H1 (cell line): ENCODE data around the gene FZD4.

Source experiments
- EZH2 ChIP-seq: fragments of 200-600 bp; sonication (generic); IDR thresholded peaks from 2 replicates; pipeline ENCODE4 v1.7.1; 2012; ENCODE audit warnings: low read depth, mild to moderate bottlenecking, moderate library complexity, low read length, inconsistent platforms; ENCODE audit not compliant: severe bottlenecking
- POLR2A ChIP-seq, 2 experiments: IDR thresholded peaks; 1 replicate in 1 of 2; 2 replicates in 1 of 2; pipeline ENCODE4 v1.6.1; 2011; ENCODE audit warnings: low read depth in 2 of 2, low read length in 2 of 2, mild to moderate bottlenecking in 2 of 2; ENCODE audit errors: control extremely low read depth in 1 of 2
- POLR2AphosphoS5 ChIP-seq: IDR thresholded peaks from 2 replicates; pipeline ENCODE4 v1.6.1; 2011; ENCODE audit warnings: low read depth, low read length
- ZNF274 ChIP-seq: IDR thresholded peaks from 2 replicates; pipeline ENCODE4 v1.7.0; 2012; ENCODE audit warnings: low read length, borderline replicate concordance; ENCODE audit errors: extremely low read depth
- TF ChIP-seq, protein P1 (sequence below): IDR thresholded peaks from 2 replicates; pipeline ENCODE4 v1.6.1; 2012; ENCODE audit warnings: low read length, inconsistent platforms
- TF ChIP-seq, protein P2 (sequence below), 3 experiments: IDR thresholded peaks; 1 replicate in 2 of 3; 2 replicates in 1 of 3; pipeline versions ENCODE4 v1.5.1 to v1.6.1; 2011; ENCODE audit warnings: low read length in 3 of 3, mild to moderate bottlenecking in 3 of 3, inconsistent platforms in 2 of 3, low read depth in 1 of 3, moderate library complexity in 1 of 3; ENCODE audit not compliant: insufficient read depth in 1 of 3; ENCODE audit errors: control extremely low read depth in 1 of 3

DNA sequence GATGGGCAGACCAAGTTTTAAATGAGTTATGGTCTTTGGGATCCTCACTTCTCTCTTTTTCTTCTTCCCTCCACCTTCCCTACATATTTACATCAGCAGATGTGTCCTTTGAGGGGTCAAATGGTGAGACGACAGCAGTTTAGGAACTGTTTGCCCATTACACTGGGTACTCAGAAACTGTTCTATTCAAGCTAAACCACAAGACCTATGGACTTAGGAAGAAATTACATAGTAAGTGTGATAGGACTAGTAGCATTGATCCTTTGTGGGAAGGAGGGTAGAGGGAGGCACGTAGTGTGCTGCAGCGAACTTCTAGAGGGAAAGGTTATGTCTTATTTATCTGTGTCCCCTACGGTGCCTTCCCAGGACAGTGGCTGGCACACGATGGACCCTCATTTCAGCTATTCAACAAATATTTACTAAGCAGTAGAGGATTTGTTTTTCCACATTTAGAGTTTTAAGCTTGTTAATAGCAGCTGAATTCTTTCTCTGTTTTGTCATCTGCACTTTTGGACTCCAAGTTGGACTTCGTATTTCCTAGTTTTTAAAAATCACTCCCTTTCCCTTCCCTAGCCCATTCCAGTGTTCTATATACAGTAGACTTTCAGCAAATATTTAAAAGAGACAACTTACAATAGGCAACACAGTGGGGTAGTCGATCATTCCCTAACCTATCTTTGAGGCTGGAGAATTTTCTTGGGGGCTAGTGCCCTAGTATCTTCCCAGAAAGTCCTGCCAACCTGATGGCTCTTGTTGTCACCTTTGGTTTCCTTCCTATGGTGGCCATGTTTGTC lies 13.9 kb downstream of the FZD4 start:
- TF ChIP-seq, protein P1, sequence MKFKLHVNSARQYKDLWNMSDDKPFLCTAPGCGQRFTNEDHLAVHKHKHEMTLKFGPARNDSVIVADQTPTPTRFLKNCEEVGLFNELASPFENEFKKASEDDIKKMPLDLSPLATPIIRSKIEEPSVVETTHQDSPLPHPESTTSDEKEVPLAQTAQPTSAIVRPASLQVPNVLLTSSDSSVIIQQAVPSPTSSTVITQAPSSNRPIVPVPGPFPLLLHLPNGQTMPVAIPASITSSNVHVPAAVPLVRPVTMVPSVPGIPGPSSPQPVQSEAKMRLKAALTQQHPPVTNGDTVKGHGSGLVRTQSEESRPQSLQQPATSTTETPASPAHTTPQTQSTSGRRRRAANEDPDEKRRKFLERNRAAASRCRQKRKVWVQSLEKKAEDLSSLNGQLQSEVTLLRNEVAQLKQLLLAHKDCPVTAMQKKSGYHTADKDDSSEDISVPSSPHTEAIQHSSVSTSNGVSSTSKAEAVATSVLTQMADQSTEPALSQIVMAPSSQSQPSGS = no peak
- TF ChIP-seq EZH2 = no peak
- TF ChIP-seq POLR2A (IDR thresholded peaks at IDR 0.05; ENCODE audit: control extremely low read depth in 1 of 2, low read depth in 2 of 2, low read length in 2 of 2) = no peak
- TF ChIP-seq POLR2AphosphoS5 = no peak
- TF ChIP-seq, protein P2, sequence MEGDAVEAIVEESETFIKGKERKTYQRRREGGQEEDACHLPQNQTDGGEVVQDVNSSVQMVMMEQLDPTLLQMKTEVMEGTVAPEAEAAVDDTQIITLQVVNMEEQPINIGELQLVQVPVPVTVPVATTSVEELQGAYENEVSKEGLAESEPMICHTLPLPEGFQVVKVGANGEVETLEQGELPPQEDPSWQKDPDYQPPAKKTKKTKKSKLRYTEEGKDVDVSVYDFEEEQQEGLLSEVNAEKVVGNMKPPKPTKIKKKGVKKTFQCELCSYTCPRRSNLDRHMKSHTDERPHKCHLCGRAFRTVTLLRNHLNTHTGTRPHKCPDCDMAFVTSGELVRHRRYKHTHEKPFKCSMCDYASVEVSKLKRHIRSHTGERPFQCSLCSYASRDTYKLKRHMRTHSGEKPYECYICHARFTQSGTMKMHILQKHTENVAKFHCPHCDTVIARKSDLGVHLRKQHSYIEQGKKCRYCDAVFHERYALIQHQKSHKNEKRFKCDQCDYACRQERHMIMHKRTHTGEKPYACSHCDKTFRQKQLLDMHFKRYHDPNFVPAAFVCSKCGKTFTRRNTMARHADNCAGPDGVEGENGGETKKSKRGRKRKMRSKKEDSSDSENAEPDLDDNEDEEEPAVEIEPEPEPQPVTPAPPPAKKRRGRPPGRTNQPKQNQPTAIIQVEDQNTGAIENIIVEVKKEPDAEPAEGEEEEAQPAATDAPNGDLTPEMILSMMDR (IDR thresholded peaks at IDR 0.05; ENCODE audit: control extremely low read depth in 1 of 3, insufficient read depth in 1 of 3, low read depth in 1 of 3, low read length in 3 of 3) = no peak
- no peak for TF ChIP-seq ZNF274
